Endothelial cell of umbilical vein (primary cell): ENCODE data around the gene SEMA3A. TPM values are rescaled to one million over a fixed set of nuclear protein-coding genes. Genes with fewer than 3 reads are reported as not detected.

Experiments used
- BruUV-seq: library from RNA; stranded (reverse); fragments of 400-500 nt; replicated peaks from 2 replicates; lab custom pipeline; 2021; lab: Mats Ljungman, UMichigan
- CTCF ChIA-PET: fragments of 300-600, 350-600 bp; sonication (Branson Sonifier 250); formaldehyde crosslinking; loops from one replicate; lab custom pipeline; 2021; ENCODE audit warnings: antibody characterized with exemption, inconsistent platforms; lab: Charles Lee
- POLR2A ChIA-PET: fragments of 300-600, 350-600 bp; sonication (Branson Sonifier 250); formaldehyde crosslinking; loops from one replicate; lab custom pipeline; 2021; ENCODE audit warnings: antibody characterized with exemption, inconsistent platforms; lab: Charles Lee
- DNase-seq: peaks from one replicate; pipeline ENCODE4 v3.0.0-alpha.2; 2011; ENCODE audit warnings: low read depth, low spot score
- FAIRE-seq: peaks from 2 replicates; lab custom pipeline; 2011; peaks lifted over from hg19 to GRCh38; lab: Jason Lieb, UNC
- H2AFZ ChIP-seq: 2 replicates; pipeline ENCODE4 v1.6.0; 2012; ENCODE audit warnings: low read depth, low read length, control low read depth, inconsistent platforms
- H3K27ac ChIP-seq: 2 replicates; pipeline ENCODE4 v1.5.1; 2011; ENCODE audit warnings: low read depth, mild to moderate bottlenecking, control low read depth, low read length, moderate library complexity; ENCODE audit not compliant: insufficient read depth
- H3K27me3 ChIP-seq, 2 experiments: 2 replicates each; pipeline versions ENCODE4 v1.6.0 to v1.6.1; 2011; ENCODE audit warnings: low read length in 2 of 2, mixed read lengths in 1 of 2; ENCODE audit not compliant: control insufficient read depth in 2 of 2, insufficient read depth in 2 of 2
- H3K36me3 ChIP-seq, 2 experiments: 2 replicates in 1 of 2; 3 replicates in 1 of 2; pipeline ENCODE4 v1.5.1; 2011; ENCODE audit warnings: low read length in 2 of 2, mild to moderate bottlenecking in 1 of 2, moderate library complexity in 1 of 2; ENCODE audit not compliant: control insufficient read depth in 2 of 2, insufficient read depth in 2 of 2; ENCODE audit errors: extremely low read depth in 1 of 2
- H3K4me1 ChIP-seq: 3 replicates; pipeline ENCODE4 v1.5.1; 2011; ENCODE audit warnings: mild to moderate bottlenecking, low read length; ENCODE audit not compliant: control insufficient read depth, insufficient read depth; ENCODE audit errors: extremely low read depth
- H3K4me2 ChIP-seq: 2 replicates; pipeline ENCODE4 v1.6.1; 2011; ENCODE audit warnings: low read length, control low read depth, mixed read lengths; ENCODE audit not compliant: insufficient read depth
- H3K4me3 ChIP-seq, 3 experiments: fragments of 200-600 bp in 1 of 3; sonication (generic), shearing (Covaris generic) in 1 of 3; replicated peaks in 1 of 3; 2 replicates each; pipeline ENCODE4 v1.5.1; 2011 to 2016; ENCODE audit warnings: control low read depth in 3 of 3, low read length in 3 of 3, mild to moderate bottlenecking in 2 of 3, inconsistent platforms in 1 of 3, low read depth in 1 of 3, moderate library complexity in 1 of 3; ENCODE audit not compliant: insufficient read depth in 1 of 3
- H3K79me2 ChIP-seq: 2 replicates; pipeline ENCODE4 v1.6.0; 2012; ENCODE audit warnings: low read length, inconsistent platforms; ENCODE audit not compliant: control insufficient read depth, insufficient read depth
- H3K9ac ChIP-seq: replicated peaks from 2 replicates; pipeline ENCODE3; 2011; ENCODE audit warnings: low read length, control low read depth; ENCODE audit not compliant: insufficient read depth; ENCODE audit errors: extremely low read depth
- H3K9me1 ChIP-seq: replicated peaks from 3 replicates; pipeline ENCODE4 v1.6.0; 2011; ENCODE audit warnings: mild to moderate bottlenecking, low read length; ENCODE audit not compliant: control insufficient read depth, insufficient read depth; ENCODE audit errors: extremely low read depth
- H3K9me3 ChIP-seq: replicated peaks from 2 replicates; pipeline ENCODE4 v1.5.1; 2012; ENCODE audit warnings: low read length, inconsistent platforms; ENCODE audit not compliant: control insufficient read depth, insufficient read depth
- H4K20me1 ChIP-seq: replicated peaks from 2 replicates; pipeline ENCODE3; 2011; ENCODE audit warnings: mild to moderate bottlenecking, low read length; ENCODE audit not compliant: control insufficient read depth, insufficient read depth; ENCODE audit errors: extremely low read depth
- EZH2 ChIP-seq: IDR thresholded peaks from 2 replicates; pipeline ENCODE4 v1.6.1; 2012; ENCODE audit warnings: borderline replicate concordance, low read depth, mild to moderate bottlenecking, moderate library complexity, low read length, inconsistent platforms; ENCODE audit not compliant: severe bottlenecking
- FOS ChIP-seq: IDR thresholded peaks from 2 replicates; pipeline ENCODE4 v1.6.1; 2011; ENCODE audit warnings: mild to moderate bottlenecking, low read length, moderate library complexity, borderline replicate concordance; ENCODE audit not compliant: insufficient read depth
- GATA2 ChIP-seq: IDR thresholded peaks from 2 replicates; pipeline ENCODE4 v1.7.0; 2011; ENCODE audit warnings: low read depth, mild to moderate bottlenecking, moderate library complexity, mixed read lengths, low read length; ENCODE audit not compliant: insufficient read length, insufficient read depth
- JUN ChIP-seq: IDR thresholded peaks from 2 replicates; pipeline ENCODE4 v1.6.1; 2011; ENCODE audit warnings: borderline replicate concordance, low read depth; ENCODE audit not compliant: insufficient read length, insufficient read depth
- POLR2A ChIP-seq: IDR thresholded peaks from 2 replicates; pipeline ENCODE4 v1.6.1; 2012; ENCODE audit warnings: low read depth, mild to moderate bottlenecking, control low read depth, low read length
- POLR2AphosphoS5 ChIP-seq: IDR thresholded peaks from 2 replicates; pipeline ENCODE4 v1.6.1; 2012; ENCODE audit warnings: low read depth, mild to moderate bottlenecking, control low read depth, low read length, moderate library complexity; ENCODE audit not compliant: insufficient read depth
- dilution Hi-C: fragments of 300-500 bp; cut with MboI; formaldehyde crosslinking; loops from one replicate; pipeline ENCODE4 v1.15.0; 2019; ENCODE audit warnings: low sequenced_read_pairs; ENCODE audit not compliant: extremely low pct_ligation_motif_present
- intact Hi-C: fragments of 100-400 bp; cut with micrococcal nuclease; formaldehyde crosslinking; loops from one replicate; pipeline ENCODE4 v1.10.0; 2022
- polyA plus RNA-seq, 4 experiments: library from polyadenylated mRNA; depleted of rRNA in 3 of 4; stranded (reverse) in 3 of 4; unstranded in 1 of 4; fragments of >200 nt; gene quantifications; 2 replicates each; pipeline versions ENCODE4 v1.2.1 to v1.2.3, GENCODE V29; 2011 to 2012; ENCODE audit warnings: missing spikeins in 1 of 4
- total RNA-seq: library from RNA; stranded (reverse); gene quantifications from 2 replicates; pipeline ENCODE4 v1.2.3, GENCODE V29; 2021

The SEMA3A gene
- total and polyA plus RNA-seq, 2 donors (not counting 3 experiments of a cell fraction or from before 2014, with no cell fraction given) = 0.68 to 1.2 TPM

DNA sequence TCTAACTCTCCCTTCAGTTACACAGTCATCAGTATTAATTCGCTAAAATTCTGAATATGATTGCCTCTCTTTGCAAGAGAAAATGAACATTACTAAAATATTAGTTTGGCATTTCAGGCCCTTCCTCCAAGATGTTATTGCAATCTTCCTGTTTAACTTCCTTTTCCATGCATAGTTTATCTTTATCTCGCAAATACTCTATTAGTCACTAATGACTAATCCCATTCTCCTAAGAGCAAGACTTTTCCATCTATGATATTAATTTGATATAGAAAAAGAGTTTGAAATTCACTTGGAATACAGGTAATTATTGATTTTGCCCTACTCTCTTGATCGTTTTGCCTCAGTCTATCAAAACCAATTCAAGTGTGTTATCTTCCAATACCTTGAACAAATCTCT lies 41.8 kb upstream of the SEMA3A start:
- peak; percentile 78 for DNase-seq
- no TSS peak for BruUV-seq
- H3K4me1 ChIP-seq = peaks cover 24% of the 10 kb centered on the region
- ChIA-PET POLR2A (no interaction called here), CTCF (no interaction called here)
- peak overlapping the region; percentile 57 for H3K9ac ChIP-seq
- no peaks in the 10 kb centered on the region for H3K36me3 ChIP-seq
- H3K9me1 ChIP-seq = no peaks in the 10 kb centered on the region
- H2AFZ ChIP-seq = no peak overlapping the region
- TF ChIP-seq POLR2AphosphoS5 (peak; percentile 24), JUN (peak; percentile 89), GATA2 (peak; percentile 85), EZH2 (no peak), FOS (peak; percentile 96)
- H3K4me3 ChIP-seq = peak overlapping the region in 2 of 3 experiments; percentile 7 to 23
- peak overlapping the region; percentile 92 for H3K4me2 ChIP-seq
- peak overlapping the region; percentile 79 for H3K27ac ChIP-seq
- H3K27me3 ChIP-seq = no peaks in the 10 kb centered on the region
- dilution Hi-C loops = no loop called here
- no peaks in the 10 kb centered on the region for H3K9me3 ChIP-seq
- FAIRE-seq = no peak
- intact Hi-C loops = loop anchor here (1.0 to 10.0 kb wide), 3 partner anchors 438 to 786 kb away; no protein-coding TSS in a partner anchor
- H3K79me2 ChIP-seq = no peaks in the 10 kb centered on the region
- no peaks in the 10 kb centered on the region for H4K20me1 ChIP-seq

DNA sequence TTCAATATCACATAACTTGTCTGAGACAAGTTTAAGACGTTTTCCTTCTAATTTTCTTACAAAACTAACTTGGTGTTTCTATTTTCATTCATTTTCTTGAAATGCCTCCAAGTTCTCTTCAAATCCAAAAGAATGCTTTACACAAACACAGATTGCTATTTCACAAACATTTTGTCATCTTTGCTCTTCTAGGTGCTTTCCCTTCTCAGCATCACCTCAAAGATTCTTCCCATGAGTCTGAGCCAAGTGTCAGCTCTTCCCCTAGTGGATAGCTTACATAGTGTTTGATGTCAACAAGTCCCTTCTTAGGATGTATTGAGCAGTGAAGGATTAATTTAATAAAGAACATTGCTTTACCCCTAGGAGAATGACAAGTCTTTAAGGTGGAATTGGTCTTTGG lies 38.1 kb upstream of the SEMA3A start:
- no peak for TF ChIP-seq POLR2A
- TF ChIP-seq GATA2 = no peak
- TF ChIP-seq POLR2AphosphoS5 = no peak
- dilution Hi-C loops = no loop called here
- Histone ChIP-seq H3K9me3 (no peaks in the 10 kb centered on the region), H3K27ac (no peak overlapping the region), H3K9ac (no peak overlapping the region), H3K36me3 (no peaks in the 10 kb centered on the region), H2AFZ (no peak overlapping the region), H3K9me1 (no peaks in the 10 kb centered on the region), H3K27me3 (no peaks in the 10 kb centered on the region), H3K4me3 (no peak overlapping the region), H3K4me1 (peaks cover 21% of the 10 kb centered on the region), H3K79me2 (no peaks in the 10 kb centered on the region), H3K4me2 (no peak overlapping the region), H4K20me1 (no peaks in the 10 kb centered on the region)
- BruUV-seq = no TSS peak
- intact Hi-C loops = loop anchor here (10.0 kb wide), 1 partner anchor 442 kb away; no protein-coding TSS in a partner anchor
- DNase-seq = no peak
- FAIRE-seq = no peak
- CTCF ChIA-PET = no interaction called here
- POLR2A ChIA-PET = no interaction called here
